NCI-H524 (cell line): ENCODE measurements around the gene LTBP3.

Experiments used
- DNase-seq, 2 experiments: peaks; one replicate each; lab custom pipeline; 2025; lab: John Stamatoyannopoulos, UW

LTBP3 gene

DNA sequence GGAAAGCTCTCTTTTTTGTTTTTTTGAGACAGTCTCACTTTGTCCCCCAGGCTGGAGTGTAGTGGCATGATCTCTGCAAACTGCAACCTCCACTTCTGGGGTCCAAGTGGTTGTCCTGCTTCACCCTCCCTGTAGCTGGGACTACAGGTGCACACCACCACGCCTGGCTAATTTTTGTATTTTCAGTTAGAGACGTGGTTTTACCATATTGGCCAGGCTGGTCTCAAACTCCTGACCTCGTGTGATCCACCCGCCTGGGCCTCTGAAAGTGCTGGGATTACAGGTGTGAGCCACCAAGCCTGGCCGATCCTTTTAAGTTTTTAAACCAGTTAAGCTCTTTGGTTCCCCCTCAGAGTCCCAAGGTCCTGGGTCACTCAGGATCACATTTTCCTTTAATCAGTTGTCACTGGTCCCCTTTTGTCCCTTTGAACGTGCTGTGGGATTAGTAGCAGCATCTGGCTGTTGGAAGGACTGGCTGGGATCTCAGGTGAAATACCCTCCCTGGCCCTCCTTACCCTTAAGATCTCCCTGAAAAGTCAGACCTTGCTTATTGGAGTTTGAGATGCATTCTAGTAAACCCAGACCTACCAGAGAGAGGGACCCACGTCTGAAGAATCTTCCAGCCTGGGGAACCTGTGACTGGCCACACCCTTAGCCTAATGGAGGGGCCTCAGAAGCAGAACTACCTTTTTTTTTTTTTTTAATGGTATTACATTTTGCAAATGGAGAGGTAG lies 51.2 kb downstream of the LTBP3 start:
- peak; percentile 55 to 77 for DNase-seq

DNA sequence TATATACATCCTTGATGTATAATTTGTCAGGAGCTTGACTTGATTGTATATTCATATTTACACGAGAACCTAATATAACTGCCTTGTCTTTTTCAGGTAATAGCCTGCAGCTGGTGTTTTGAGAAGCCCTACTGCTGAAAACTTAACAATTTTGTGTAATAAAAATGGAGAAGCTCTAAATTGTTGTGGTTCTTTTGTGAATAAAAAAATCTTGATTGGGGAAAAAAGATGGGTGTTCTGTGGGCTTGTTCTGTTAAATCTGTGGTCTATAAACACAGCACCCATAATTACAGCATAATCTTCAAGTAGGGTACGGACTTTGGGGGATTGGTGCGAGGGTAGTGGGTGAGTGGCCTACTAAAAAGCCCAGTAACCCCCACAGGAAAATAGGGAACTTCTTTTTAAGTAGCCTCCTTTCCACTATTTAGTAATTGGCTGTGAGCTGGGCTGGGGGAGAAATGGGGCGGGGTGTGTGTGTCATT lies 51.8 kb downstream of the LTBP3 start:
- DNase-seq = no peak

DNA sequence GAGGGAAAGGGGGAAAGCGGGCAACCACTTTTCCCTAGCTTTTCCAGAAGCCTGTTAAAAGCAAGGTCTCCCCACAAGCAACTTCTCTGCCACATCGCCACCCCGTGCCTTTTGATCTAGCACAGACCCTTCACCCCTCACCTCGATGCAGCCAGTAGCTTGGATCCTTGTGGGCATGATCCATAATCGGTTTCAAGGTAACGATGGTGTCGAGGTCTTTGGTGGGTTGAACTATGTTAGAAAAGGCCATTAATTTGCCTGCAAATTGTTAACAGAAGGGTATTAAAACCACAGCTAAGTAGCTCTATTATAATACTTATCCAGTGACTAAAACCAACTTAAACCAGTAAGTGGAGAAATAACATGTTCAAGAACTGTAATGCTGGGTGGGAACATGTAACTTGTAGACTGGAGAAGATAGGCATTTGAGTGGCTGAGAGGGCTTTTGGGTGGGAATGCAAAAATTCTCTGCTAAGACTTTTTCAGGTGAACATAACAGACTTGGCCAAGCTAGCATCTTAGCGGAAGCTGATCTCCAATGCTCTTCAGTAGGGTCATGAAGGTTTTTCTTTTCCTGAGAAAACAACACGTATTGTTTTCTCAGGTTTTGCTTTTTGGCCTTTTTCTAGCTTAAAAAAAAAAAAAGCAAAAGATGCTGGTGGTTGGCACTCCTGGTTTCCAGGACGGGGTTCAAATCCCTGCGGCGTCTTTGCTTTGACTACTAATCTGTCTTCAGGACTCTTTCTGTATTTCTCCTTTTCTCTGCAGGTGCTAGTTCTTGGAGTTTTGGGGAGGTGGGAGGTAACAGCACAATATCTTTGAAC lies 52.5 kb downstream of the LTBP3 start:
- DNase-seq = peak in 1 of 2 experiments; percentile 32

DNA sequence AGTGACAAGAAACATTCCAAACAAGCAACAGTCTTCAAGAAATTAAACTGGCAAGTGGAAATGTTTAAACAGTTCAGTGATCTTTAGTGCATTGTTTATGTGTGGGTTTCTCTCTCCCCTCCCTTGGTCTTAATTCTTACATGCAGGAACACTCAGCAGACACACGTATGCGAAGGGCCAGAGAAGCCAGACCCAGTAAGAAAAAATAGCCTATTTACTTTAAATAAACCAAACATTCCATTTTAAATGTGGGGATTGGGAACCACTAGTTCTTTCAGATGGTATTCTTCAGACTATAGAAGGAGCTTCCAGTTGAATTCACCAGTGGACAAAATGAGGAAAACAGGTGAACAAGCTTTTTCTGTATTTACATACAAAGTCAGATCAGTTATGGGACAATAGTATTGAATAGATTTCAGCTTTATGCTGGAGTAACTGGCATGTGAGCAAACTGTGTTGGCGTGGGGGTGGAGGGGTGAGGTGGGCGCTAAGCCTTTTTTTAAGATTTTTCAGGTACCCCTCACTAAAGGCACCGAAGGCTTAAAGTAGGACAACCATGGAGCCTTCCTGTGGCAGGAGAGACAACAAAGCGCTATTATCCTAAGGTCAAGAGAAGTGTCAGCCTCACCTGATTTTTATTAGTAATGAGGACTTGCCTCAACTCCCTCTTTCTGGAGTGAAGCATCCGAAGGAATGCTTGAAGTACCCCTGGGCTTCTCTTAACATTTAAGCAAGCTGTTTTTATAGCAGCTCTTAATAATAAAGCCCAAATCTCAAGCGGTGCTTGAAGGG lies 53.3 kb downstream of the LTBP3 start:
- no peak for DNase-seq

DNA sequence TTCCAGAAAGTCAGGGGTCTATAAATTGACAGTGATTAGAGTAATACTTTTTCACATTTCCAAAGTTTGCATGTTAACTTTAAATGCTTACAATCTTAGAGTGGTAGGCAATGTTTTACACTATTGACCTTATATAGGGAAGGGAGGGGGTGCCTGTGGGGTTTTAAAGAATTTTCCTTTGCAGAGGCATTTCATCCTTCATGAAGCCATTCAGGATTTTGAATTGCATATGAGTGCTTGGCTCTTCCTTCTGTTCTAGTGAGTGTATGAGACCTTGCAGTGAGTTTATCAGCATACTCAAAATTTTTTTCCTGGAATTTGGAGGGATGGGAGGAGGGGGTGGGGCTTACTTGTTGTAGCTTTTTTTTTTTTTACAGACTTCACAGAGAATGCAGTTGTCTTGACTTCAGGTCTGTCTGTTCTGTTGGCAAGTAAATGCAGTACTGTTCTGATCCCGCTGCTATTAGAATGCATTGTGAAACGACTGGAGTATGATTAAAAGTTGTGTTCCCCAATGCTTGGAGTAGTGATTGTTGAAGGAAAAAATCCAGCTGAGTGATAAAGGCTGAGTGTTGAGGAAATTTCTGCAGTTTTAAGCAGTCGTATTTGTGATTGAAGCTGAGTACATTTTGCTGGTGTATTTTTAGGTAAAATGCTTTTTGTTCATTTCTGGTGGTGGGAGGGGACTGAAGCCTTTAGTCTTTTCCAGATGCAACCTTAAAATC lies 54.0 kb downstream of the LTBP3 start:
- no peak for DNase-seq

DNA sequence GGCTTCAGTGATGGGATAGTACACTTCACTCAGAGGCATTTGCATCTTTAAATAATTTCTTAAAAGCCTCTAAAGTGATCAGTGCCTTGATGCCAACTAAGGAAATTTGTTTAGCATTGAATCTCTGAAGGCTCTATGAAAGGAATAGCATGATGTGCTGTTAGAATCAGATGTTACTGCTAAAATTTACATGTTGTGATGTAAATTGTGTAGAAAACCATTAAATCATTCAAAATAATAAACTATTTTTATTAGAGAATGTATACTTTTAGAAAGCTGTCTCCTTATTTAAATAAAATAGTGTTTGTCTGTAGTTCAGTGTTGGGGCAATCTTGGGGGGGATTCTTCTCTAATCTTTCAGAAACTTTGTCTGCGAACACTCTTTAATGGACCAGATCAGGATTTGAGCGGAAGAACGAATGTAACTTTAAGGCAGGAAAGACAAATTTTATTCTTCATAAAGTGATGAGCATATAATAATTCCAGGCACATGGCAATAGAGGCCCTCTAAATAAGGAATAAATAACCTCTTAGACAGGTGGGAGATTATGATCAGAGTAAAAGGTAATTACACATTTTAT lies 54.7 kb downstream of the LTBP3 start:
- no peak for DNase-seq

DNA sequence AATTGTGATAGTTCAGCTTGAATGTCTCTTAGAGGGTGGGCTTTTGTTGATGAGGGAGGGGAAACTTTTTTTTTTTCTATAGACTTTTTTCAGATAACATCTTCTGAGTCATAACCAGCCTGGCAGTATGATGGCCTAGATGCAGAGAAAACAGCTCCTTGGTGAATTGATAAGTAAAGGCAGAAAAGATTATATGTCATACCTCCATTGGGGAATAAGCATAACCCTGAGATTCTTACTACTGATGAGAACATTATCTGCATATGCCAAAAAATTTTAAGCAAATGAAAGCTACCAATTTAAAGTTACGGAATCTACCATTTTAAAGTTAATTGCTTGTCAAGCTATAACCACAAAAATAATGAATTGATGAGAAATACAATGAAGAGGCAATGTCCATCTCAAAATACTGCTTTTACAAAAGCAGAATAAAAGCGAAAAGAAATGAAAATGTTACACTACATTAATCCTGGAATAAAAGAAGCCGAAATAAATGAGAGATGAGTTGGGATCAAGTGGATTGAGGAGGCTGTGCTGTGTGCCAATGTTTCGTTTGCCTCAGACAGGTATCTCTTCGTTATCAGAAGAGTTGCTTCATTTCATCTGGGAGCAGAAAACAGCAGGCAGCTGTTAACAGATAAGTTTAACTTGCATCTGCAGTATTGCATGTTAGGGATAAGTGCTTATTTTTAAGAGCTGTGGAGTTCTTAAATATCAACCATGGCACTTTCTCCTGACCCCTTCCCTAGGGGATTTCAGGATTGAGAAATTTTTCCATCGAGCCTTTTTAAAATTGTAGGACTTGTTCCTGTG lies 55.4 kb downstream of the LTBP3 start:
- DNase-seq = peak in 1 of 2 experiments; percentile 19

DNA sequence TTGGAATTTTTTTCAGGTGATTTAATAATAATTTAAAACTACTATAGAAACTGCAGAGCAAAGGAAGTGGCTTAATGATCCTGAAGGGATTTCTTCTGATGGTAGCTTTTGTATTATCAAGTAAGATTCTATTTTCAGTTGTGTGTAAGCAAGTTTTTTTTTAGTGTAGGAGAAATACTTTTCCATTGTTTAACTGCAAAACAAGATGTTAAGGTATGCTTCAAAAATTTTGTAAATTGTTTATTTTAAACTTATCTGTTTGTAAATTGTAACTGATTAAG lies 55.9 kb downstream of the LTBP3 start:
- DNase-seq = no peak

DNA sequence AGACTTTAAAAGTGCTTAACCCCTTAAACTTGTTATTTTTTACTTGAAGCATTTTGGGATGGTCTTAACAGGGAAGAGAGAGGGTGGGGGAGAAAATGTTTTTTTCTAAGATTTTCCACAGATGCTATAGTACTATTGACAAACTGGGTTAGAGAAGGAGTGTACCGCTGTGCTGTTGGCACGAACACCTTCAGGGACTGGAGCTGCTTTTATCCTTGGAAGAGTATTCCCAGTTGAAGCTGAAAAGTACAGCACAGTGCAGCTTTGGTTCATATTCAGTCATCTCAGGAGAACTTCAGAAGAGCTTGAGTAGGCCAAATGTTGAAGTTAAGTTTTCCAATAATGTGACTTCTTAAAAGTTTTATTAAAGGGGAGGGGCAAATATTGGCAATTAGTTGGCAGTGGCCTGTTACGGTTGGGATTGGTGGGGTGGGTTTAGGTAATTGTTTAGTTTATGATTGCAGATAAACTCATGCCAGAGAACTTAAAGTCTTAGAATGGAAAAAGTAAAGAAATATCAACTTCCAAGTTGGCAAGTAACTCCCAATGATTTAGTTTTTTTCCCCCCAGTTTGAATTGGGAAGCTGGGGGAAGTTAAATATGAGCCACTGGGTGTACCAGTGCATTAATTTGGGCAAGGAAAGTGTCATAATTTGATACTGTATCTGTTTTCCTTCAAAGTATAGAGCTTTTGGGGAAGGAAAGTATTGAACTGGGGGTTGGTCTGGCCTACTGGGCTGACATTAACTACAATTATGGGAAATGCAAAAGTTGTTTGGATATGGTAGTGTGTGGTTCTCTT lies 56.5 kb downstream of the LTBP3 start:
- no peak for DNase-seq

DNA sequence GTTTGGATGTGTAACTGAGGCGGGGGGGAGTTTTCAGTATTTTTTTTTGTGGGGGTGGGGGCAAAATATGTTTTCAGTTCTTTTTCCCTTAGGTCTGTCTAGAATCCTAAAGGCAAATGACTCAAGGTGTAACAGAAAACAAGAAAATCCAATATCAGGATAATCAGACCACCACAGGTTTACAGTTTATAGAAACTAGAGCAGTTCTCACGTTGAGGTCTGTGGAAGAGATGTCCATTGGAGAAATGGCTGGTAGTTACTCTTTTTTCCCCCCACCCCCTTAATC lies 57.0 kb downstream of the LTBP3 start:
- no peak for DNase-seq

DNA sequence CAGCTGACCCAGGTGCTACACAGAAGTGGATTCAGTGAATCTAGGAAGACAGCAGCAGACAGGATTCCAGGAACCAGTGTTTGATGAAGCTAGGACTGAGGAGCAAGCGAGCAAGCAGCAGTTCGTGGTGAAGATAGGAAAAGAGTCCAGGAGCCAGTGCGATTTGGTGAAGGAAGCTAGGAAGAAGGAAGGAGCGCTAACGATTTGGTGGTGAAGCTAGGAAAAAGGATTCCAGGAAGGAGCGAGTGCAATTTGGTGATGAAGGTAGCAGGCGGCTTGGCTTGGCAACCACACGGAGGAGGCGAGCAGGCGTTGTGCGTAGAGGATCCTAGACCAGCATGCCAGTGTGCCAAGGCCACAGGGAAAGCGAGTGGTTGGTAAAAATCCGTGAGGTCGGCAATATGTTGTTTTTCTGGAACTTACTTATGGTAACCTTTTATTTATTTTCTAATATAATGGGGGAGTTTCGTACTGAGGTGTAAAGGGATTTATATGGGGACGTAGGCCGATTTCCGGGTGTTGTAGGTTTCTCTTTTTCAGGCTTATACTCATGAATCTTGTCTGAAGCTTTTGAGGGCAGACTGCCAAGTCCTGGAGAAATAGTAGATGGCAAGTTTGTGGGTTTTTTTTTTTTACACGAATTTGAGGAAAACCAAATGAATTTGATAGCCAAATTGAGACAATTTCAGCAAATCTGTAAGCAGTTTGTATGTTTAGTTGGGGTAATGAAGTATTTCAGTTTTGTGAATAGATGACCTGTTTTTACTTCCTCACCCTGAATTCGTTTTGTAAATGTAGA lies 57.6 kb downstream of the LTBP3 start:
- DNase-seq = peak in 1 of 2 experiments; percentile 18

DNA sequence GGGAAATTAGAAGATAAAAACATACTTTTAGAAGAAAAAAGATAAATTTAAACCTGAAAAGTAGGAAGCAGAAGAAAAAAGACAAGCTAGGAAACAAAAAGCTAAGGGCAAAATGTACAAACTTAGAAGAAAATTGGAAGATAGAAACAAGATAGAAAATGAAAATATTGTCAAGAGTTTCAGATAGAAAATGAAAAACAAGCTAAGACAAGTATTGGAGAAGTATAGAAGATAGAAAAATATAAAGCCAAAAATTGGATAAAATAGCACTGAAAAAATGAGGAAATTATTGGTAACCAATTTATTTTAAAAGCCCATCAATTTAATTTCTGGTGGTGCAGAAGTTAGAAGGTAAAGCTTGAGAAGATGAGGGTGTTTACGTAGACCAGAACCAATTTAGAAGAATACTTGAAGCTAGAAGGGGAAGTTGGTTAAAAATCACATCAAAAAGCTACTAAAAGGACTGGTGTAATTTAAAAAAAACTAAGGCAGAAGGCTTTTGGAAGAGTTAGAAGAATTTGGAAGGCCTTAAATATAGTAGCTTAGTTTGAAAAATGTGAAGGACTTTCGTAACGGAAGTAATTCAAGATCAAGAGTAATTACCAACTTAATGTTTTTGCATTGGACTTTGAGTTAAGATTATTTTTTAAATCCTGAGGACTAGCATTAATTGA lies 58.3 kb downstream of the LTBP3 start:
- no peak for DNase-seq

DNA sequence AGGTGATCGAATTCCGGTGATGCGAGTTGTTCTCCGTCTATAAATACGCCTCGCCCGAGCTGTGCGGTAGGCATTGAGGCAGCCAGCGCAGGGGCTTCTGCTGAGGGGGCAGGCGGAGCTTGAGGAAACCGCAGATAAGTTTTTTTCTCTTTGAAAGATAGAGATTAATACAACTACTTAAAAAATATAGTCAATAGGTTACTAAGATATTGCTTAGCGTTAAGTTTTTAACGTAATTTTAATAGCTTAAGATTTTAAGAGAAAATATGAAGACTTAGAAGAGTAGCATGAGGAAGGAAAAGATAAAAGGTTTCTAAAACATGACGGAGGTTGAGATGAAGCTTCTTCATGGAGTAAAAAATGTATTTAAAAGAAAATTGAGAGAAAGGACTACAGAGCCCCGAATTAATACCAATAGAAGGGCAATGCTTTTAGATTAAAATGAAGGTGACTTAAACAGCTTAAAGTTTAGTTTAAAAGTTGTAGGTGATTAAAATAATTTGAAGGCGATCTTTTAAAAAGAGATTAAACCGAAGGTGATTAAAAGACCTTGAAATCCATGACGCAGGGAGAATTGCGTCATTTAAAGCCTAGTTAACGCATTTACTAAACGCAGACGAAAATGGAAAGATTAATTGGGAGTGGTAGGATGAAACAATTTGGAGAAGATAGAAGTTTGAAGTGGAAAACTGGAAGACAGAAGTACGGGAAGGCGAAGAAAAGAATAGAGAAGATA lies 59.0 kb downstream of the LTBP3 start, which contains the start of gene MALAT1:
Gene MALAT1 (plus strand): TSS at position 69 of the 736 bp plus-strand sequence.
- DNase-seq = peak; percentile 78 to 88

DNA sequence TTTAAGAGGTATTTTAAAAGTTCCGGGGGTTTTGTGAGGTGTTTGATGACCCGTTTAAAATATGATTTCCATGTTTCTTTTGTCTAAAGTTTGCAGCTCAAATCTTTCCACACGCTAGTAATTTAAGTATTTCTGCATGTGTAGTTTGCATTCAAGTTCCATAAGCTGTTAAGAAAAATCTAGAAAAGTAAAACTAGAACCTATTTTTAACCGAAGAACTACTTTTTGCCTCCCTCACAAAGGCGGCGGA lies 59.5 kb downstream of the LTBP3 start:
- DNase-seq = no peak

DNA sequence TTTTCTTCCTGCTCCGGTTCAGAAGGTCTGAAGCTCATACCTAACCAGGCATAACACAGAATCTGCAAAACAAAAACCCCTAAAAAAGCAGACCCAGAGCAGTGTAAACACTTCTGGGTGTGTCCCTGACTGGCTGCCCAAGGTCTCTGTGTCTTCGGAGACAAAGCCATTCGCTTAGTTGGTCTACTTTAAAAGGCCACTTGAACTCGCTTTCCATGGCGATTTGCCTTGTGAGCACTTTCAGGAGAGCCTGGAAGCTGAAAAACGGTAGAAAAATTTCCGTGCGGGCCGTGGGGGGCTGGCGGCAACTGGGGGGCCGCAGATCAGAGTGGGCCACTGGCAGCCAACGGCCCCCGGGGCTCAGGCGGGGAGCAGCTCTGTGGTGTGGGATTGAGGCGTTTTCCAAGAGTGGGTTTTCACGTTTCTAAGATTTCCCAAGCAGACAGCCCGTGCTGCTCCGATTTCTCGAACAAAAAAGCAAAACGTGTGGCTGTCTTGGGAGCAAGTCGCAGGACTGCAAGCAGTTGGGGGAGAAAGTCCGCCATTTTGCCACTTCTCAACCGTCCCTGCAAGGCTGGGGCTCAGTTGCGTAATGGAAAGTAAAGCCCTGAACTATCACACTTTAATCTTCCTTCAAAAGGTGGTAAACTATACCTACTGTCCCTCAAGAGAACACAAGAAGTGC lies 60.0 kb downstream of the LTBP3 start:
- peak; percentile 45 to 59 for DNase-seq

DNA sequence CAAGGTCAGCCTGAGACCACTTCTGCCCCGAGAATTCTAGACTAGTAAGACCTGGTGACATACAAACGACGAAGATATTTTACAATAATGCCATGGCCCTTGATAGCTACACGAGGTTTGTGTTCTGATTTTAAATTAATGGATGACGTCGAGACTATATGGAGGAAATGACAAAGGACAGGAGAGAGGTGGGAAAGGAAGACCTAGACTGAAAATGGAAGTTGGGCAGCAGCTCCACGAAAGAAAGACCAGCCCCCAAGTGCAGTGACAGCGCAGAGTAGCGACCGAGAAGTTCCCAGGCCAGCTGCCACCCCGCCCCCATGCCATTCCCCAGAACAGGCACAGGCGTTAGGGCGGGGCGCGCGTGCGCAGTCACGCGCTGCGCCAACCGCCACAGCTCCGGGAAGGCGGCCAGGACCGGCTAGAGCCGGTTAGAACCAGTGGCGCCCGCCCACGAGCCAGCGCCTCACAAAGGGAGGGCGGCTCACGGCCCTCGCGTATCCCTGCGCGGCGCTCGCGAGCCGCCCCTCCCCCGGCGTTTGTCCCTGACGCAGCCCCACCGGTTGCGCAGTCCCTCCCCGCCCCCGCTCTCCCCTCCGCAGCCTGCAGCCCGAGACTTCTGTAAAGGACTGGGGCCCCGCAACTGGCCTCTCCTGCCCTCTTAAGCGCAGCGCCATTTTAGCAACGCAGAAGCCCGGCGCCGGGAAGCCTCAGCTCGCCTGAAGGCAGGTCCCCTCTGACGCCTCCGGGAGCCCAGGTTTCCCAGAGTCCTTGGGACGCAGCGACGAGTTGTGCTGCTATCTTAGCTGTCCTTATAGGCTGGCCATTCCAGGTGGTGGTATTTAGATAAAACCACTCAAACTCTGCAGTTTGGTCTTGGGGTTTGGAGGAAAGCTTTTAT lies 60.8 kb downstream of the LTBP3 start:
- DNase-seq = peak; percentile 96 to 99
